GM23338 (cell line): ENCODE measurements around the gene SLC7A10. TPM values are rescaled to one million over a fixed set of nuclear protein-coding genes. Genes with fewer than 3 reads are reported as not detected.

Experiments
- ATAC-seq: fragments of 200-7000 bp; cut with Tn5 transposase; 3 replicates; pipeline ENCODE4 v1.9.1; 2020
- DNase-seq: peaks from one replicate; pipeline ENCODE4 v3.0.0-alpha.2; 2015; ENCODE audit warnings: low spot score
- H2AFZ ChIP-seq: fragments of 200-600 bp; sonication (generic); 2 replicates; pipeline ENCODE4 v1.8.0; 2016; ENCODE audit warnings: antibody characterized with exemption, mild to moderate bottlenecking, moderate library complexity
- H3F3A ChIP-seq: fragments of 200-600 bp; sonication (generic); replicated peaks from 2 replicates; pipeline ENCODE4 v1.8.0; 2017; ENCODE audit warnings: antibody characterized with exemption, mixed run types, low read depth
- H3K27ac ChIP-seq: fragments of 200-600 bp; sonication (generic); 2 replicates; pipeline ENCODE4 v1.6.1; 2016; ENCODE audit warnings: low read depth
- H3K27me3 ChIP-seq: fragments of 200-600 bp; sonication (generic); 2 replicates; pipeline ENCODE4 v1.8.0; 2016; ENCODE audit warnings: mild to moderate bottlenecking, mixed run types, moderate library complexity; ENCODE audit not compliant: insufficient read depth
- H3K36me3 ChIP-seq: fragments of 200-600 bp; sonication (generic); 2 replicates; pipeline ENCODE4 v1.8.0; 2016; ENCODE audit warnings: mild to moderate bottlenecking; ENCODE audit not compliant: insufficient read depth
- H3K4me1 ChIP-seq: fragments of 200-600 bp; sonication (generic); 2 replicates; pipeline ENCODE4 v1.8.0; 2016; ENCODE audit warnings: mild to moderate bottlenecking, moderate library complexity; ENCODE audit not compliant: insufficient read depth
- H3K4me2 ChIP-seq: fragments of 200-600 bp; sonication (generic); 2 replicates; pipeline ENCODE4 v1.7.1; 2017; ENCODE audit warnings: mixed run types
- H3K4me3 ChIP-seq: fragments of 200-600 bp; sonication (generic); 2 replicates; pipeline ENCODE4 v1.6.1; 2016; ENCODE audit warnings: mixed run types
- H3K79me2 ChIP-seq: fragments of 200-600 bp; sonication (generic); replicated peaks from 2 replicates; pipeline ENCODE4 v1.8.0; 2017; ENCODE audit warnings: mild to moderate bottlenecking; ENCODE audit not compliant: insufficient read depth
- H3K9me2 ChIP-seq: fragments of 200-600 bp; sonication (generic); 2 replicates; pipeline ENCODE4 v1.8.0; 2017; ENCODE audit not compliant: insufficient read depth
- H4K20me1 ChIP-seq: fragments of 200-600 bp; sonication (generic); replicated peaks from 2 replicates; pipeline ENCODE4 v1.8.0; 2017; ENCODE audit warnings: mild to moderate bottlenecking; ENCODE audit not compliant: insufficient read depth
- H3K27ac Mint-ChIP-seq: 2 replicates; pipeline ENCODE4 v1.8.0; 2020; ENCODE audit warnings: inconsistent platforms, mild to moderate bottlenecking, moderate library complexity, mixed read lengths
- H3K27me3 Mint-ChIP-seq: 3 replicates; pipeline ENCODE4 v1.8.0; 2022; ENCODE audit warnings: low read depth, mild to moderate bottlenecking, moderate library complexity, mixed read lengths, inconsistent platforms; ENCODE audit not compliant: insufficient read depth, poor library complexity
- H3K36me3 Mint-ChIP-seq: 3 replicates; pipeline ENCODE4 v1.8.0; 2021; ENCODE audit warnings: low read depth, mild to moderate bottlenecking, inconsistent platforms, moderate library complexity, mixed read lengths
- H3K4me1 Mint-ChIP-seq: 3 replicates; pipeline ENCODE4 v1.8.0; 2020; ENCODE audit warnings: mild to moderate bottlenecking, inconsistent platforms, mixed read lengths
- H3K4me3 Mint-ChIP-seq: 3 replicates; pipeline ENCODE4 v1.8.0; 2021; ENCODE audit warnings: moderate library complexity, mild to moderate bottlenecking, inconsistent platforms, mixed read lengths
- H3K9me3 Mint-ChIP-seq: 3 replicates; pipeline ENCODE4 v1.8.0; 2020; ENCODE audit warnings: moderate library complexity, mild to moderate bottlenecking, inconsistent platforms, mixed read lengths
- CREB1 ChIP-seq: fragments of 250-450 bp; sonication (Bioruptor Pico); IDR thresholded peaks from 2 replicates; pipeline ENCODE4 v1.5.0; 2020; ENCODE audit warnings: low read depth, mild to moderate bottlenecking, moderate library complexity
- CTCF ChIP-seq, 2 experiments: fragments of 200-600 bp in 1 of 2; sonication (generic) in 1 of 2; conservative IDR thresholded peaks; 2 replicates each; pipeline versions ENCODE4 v1.5.1 to v1.6.1; 2016 to 2017; ENCODE audit warnings: antibody characterized with exemption in 2 of 2, low read depth in 2 of 2, mild to moderate bottlenecking in 2 of 2, moderate library complexity in 1 of 2
- JUNB ChIP-seq: IDR thresholded peaks from one replicate; pipeline ENCODE4 v1.6.1; 2016; ENCODE audit warnings: antibody characterized with exemption; ENCODE audit not compliant: unreplicated experiment
- NANOG ChIP-seq: IDR thresholded peaks from 2 replicates; pipeline ENCODE4 v1.6.1; 2016; ENCODE audit warnings: antibody characterized with exemption, borderline replicate concordance
- POLR2AphosphoS5 ChIP-seq: IDR thresholded peaks from 2 replicates; pipeline ENCODE4 v1.6.1; 2016; ENCODE audit warnings: antibody characterized with exemption, low read depth
- STAT1 ChIP-seq: IDR thresholded peaks from one replicate; pipeline ENCODE4 v1.6.1; 2016; ENCODE audit warnings: antibody characterized with exemption; ENCODE audit not compliant: unreplicated experiment
- ZNF114 ChIP-seq: fragments of 250-450 bp; sonication (Bioruptor Pico); IDR thresholded peaks from 2 replicates; pipeline ENCODE4 v1.5.0; 2020; ENCODE audit warnings: mild to moderate bottlenecking, moderate library complexity
- ZNF331 ChIP-seq: fragments of 250-450 bp; sonication (Bioruptor Pico); IDR thresholded peaks from 2 replicates; pipeline ENCODE4 v1.5.0; 2020; ENCODE audit warnings: low read depth, mild to moderate bottlenecking, moderate library complexity
- ZNF462 ChIP-seq: fragments of 250-450 bp; sonication (Bioruptor Pico); IDR thresholded peaks from 2 replicates; pipeline ENCODE4 v1.5.0; 2020; ENCODE audit warnings: mild to moderate bottlenecking, moderate library complexity
- polyA plus RNA-seq: library from polyadenylated mRNA; unstranded; fragments of >200 nt; fragmentation: Nextera tagmentation; extraction: Ambion mirVana; gene quantifications from 2 replicates; pipeline ENCODE4 v1.2.1, GENCODE V29; 2016
- total RNA-seq: library from RNA; depleted of rRNA; stranded (reverse); fragments of >200 nt; shearing (Covaris generic); gene quantifications from 2 replicates; pipeline ENCODE4 v1.2.3, GENCODE V29; 2014

SLC7A10 gene
- total and polyA plus RNA-seq, 2 experiments from 2014 or later = 3.3 to 6.3 TPM

GRCh38 chr19:33220115-33220514 lies 5.5 kb downstream of the SLC7A10 start (continued):
- TF ChIP-seq POLR2AphosphoS5 = no peak
- no peak for TF ChIP-seq ZNF114 (CRISPR knock-in tag)
- no peak for TF ChIP-seq NANOG
- no peak for TF ChIP-seq JUNB
- TF ChIP-seq CREB1 (CRISPR knock-in tag) = no peak

- Mint-ChIP-seq H3K27ac (no peak overlapping the region), H3K4me3 (no peak overlapping the region), H3K4me1 (peaks cover 7% of the 10 kb centered on the region; the same call in 2 of the 3 replicates), H3K36me3 (no peaks in the 10 kb centered on the region), H3K9me3 (no peaks in the 10 kb centered on the region), H3K27me3 (peaks cover 19% of the 10 kb centered on the region)
- no peak overlapping the region for H3K4me2 ChIP-seq
- H3K79me2 ChIP-seq = no peaks in the 10 kb centered on the region
- H3K27ac ChIP-seq = no peak overlapping the region
- H3K27me3 ChIP-seq = peaks cover 5% of the 10 kb centered on the region
- peak; percentile 50 to 75 for TF ChIP-seq CTCF (conservative IDR thresholded peaks at IDR 0.05; ENCODE audit: low read depth in 2 of 2)
- no peak for TF ChIP-seq POLR2AphosphoS5
- H3F3A ChIP-seq = no peaks in the 10 kb centered on the region
- no peaks in the 10 kb centered on the region for H4K20me1 ChIP-seq
- H3K4me3 ChIP-seq = no peak overlapping the region
- H3K36me3 ChIP-seq = no peaks in the 10 kb centered on the region
- ATAC-seq (peak; percentile 67), DNase-seq (peak; percentile 62)
- H3K4me1 ChIP-seq = no peaks in the 10 kb centered on the region
- no peaks in the 10 kb centered on the region for H3K9me2 ChIP-seq
- H2AFZ ChIP-seq = no peak overlapping the region
Measured at GRCh38 chr19:33219261-33219815, 6.3 kb downstream of the SLC7A10 start.

GRCh38 chr19:33217881-33218280 lies 7.8 kb downstream of the SLC7A10 start:
- H4K20me1 ChIP-seq = no peaks in the 10 kb centered on the region
- H3K27me3 ChIP-seq = no peaks in the 10 kb centered on the region
- no peaks in the 10 kb centered on the region for H3K79me2 ChIP-seq
- no peak for ATAC-seq
- H3K4me3 Mint-ChIP-seq = no peak overlapping the region
- no peak for DNase-seq
- no peak overlapping the region for H3K27ac Mint-ChIP-seq
- peaks cover 7% of the 10 kb centered on the region; the same call in 2 of the 3 replicates for H3K4me1 Mint-ChIP-seq
- H3K4me3 ChIP-seq = no peak overlapping the region
- H3K36me3 Mint-ChIP-seq = no peaks in the 10 kb centered on the region
- H2AFZ ChIP-seq = no peak overlapping the region
- H3K9me2 ChIP-seq = no peaks in the 10 kb centered on the region
- H3K36me3 ChIP-seq = no peaks in the 10 kb centered on the region
- no peaks in the 10 kb centered on the region for H3K4me1 ChIP-seq
- no peaks in the 10 kb centered on the region for H3K9me3 Mint-ChIP-seq
- peaks cover 18% of the 10 kb centered on the region for H3K27me3 Mint-ChIP-seq
- H3K27ac ChIP-seq = no peak overlapping the region
- H3K4me2 ChIP-seq = no peak overlapping the region
- no peaks in the 10 kb centered on the region for H3F3A ChIP-seq
- TF ChIP-seq CTCF (conservative IDR thresholded peaks at IDR 0.05; ENCODE audit: low read depth in 2 of 2) = no peak
- TF ChIP-seq CREB1 (CRISPR knock-in tag) = no peak
- TF ChIP-seq JUNB = no peak
- TF ChIP-seq NANOG = no peak
- no peak for TF ChIP-seq ZNF331
- no peak for TF ChIP-seq STAT1
- TF ChIP-seq ZNF462 = no peak
